Measurements from ENCODE around the gene FTL. TPM values are rescaled to one million over a fixed set of nuclear protein-coding genes. Genes with fewer than 3 reads are reported as not detected.

Gene FTL
- total RNA-seq, 2 donors from 2014 or later, result 1,643 to 2,467 TPM

Other genes starting within 250 kb of the FTL start
- 1 to 10 TPM; 1.0 to 1.2 TPM for gene MAMSTR, start 245.6 kb upstream of the FTL start, total RNA-seq
- gene RASIP1, start 224.7 kb upstream of the FTL start, total RNA-seq, result under 1 TPM; 0.12 to 0.95 TPM
- not detected for gene IZUMO1, start 218.4 kb upstream of the FTL start, total RNA-seq
- gene FUT1, start 212.7 kb upstream of the FTL start, total RNA-seq, result under 1 TPM in 1 of 2 donors, not detected in 1; 0.21 TPM
- gene FGF21, start 209.8 kb upstream of the FTL start, total RNA-seq, result not detected
- 10 to 100 TPM; 31.7 to 40.4 TPM for gene BCAT2, start 154.3 kb upstream of the FTL start, total RNA-seq
- gene HSD17B14, start 128.8 kb upstream of the FTL start, total RNA-seq, result under 1 TPM in 1 of 2 donors, not detected in 1; 0.26 TPM
- gene PLEKHA4, start 96.7 kb upstream of the FTL start, total RNA-seq, result 1 to 10 TPM; 3.8 to 5.4 TPM
- 100 to 1,000 TPM in 1 of 2 donors, 10 to 100 TPM in 1; 74.1 to 111 TPM for gene PPP1R15A, start 92.9 kb upstream of the FTL start, total RNA-seq
- not detected for gene TULP2, start 66.6 kb upstream of the FTL start, total RNA-seq
- 100 to 1,000 TPM; 213 to 270 TPM for gene NUCB1, start 65.0 kb upstream of the FTL start, total RNA-seq
- under 1 TPM in 1 of 2 donors, not detected in 1; 0.43 TPM for gene DHDH, start 31.6 kb upstream of the FTL start, total RNA-seq
- gene BAX, start 10.4 kb upstream of the FTL start, total RNA-seq, result 100 to 1,000 TPM; 203 to 305 TPM
- 100 to 1,000 TPM in 1 of 2 donors, 10 to 100 TPM in 1; 85.7 to 119 TPM for gene GYS1, start 28.0 kb downstream of the FTL start, total RNA-seq
- gene RUVBL2, start 28.6 kb downstream of the FTL start, total RNA-seq, result 100 to 1,000 TPM; 101 to 173 TPM
- not detected for gene LHB, start 51.8 kb downstream of the FTL start, total RNA-seq
- not detected for gene CGB3, start 59.0 kb downstream of the FTL start, total RNA-seq
- not detected for gene CGB2, start 66.6 kb downstream of the FTL start, total RNA-seq
- gene CGB1, start 71.6 kb downstream of the FTL start, total RNA-seq, result not detected
- not detected for gene CGB5, start 78.5 kb downstream of the FTL start, total RNA-seq
- gene CGB8, start 83.8 kb downstream of the FTL start, total RNA-seq, result not detected
- not detected for gene CGB7, start 92.4 kb downstream of the FTL start, total RNA-seq
- not detected for gene NTF4, start 99.5 kb downstream of the FTL start, total RNA-seq
- not detected for gene KCNA7, start 107.4 kb downstream of the FTL start, total RNA-seq
- 100 to 1,000 TPM; 185 to 346 TPM for gene SNRNP70, start 120.1 kb downstream of the FTL start, total RNA-seq
- gene LIN7B, start 149.1 kb downstream of the FTL start, total RNA-seq, result 1 to 10 TPM; 6.0 to 6.1 TPM
- gene C19orf73, start 153.8 kb downstream of the FTL start, total RNA-seq, result 1 to 10 TPM in 1 of 2 donors, under 1 TPM in 1; 0.95 to 2.9 TPM
- 10 to 100 TPM in 1 of 2 donors, 1 to 10 TPM in 1; 7.0 to 11.3 TPM for gene PPFIA3, start 154.2 kb downstream of the FTL start, total RNA-seq
- not detected for gene HRC, start 190.1 kb downstream of the FTL start, total RNA-seq
- not detected for gene TRPM4, start 192.5 kb downstream of the FTL start, total RNA-seq